ENCODE data around the gene ACSF3.

Gene ACSF3

DNA sequence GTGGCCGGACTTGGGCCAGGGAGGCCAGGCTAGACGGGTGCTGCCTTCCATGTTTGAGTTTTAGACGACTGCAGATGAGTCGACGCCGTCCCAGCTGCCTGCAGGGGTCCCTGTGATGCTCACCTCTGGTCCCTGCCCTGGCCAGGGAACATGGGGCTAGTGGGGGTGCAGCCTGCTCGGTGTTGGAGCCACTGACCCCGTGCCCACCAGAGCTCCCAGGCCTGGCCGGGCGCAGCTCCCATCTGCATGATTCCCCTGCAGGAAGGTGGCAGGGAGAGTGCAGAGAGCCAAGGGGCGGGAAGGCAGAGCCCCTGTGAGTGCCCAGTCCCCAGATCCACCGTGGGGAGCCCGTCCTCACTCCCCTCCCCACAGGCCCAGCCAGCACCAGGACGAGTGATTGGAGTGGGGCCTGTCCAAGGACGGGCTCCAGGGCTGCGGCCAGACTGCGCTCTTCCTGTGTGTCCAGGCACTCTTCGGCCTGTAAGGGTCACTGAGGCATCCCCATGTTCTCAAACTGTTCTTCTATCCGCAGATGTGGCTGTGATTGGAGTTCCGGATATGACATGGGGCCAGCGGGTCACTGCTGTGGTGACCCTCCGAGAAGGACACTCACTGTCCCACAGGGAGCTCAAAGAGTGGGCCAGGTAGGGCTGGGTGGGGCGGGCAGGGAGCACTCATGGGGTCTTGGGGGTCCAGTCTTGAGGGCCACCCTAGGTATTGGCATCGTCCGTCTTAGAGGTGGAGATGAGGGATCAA, 51.9 kb downstream of the ACSF3 start:
- DNase-seq (ENCODE audit: low spot score): no peak

DNA sequence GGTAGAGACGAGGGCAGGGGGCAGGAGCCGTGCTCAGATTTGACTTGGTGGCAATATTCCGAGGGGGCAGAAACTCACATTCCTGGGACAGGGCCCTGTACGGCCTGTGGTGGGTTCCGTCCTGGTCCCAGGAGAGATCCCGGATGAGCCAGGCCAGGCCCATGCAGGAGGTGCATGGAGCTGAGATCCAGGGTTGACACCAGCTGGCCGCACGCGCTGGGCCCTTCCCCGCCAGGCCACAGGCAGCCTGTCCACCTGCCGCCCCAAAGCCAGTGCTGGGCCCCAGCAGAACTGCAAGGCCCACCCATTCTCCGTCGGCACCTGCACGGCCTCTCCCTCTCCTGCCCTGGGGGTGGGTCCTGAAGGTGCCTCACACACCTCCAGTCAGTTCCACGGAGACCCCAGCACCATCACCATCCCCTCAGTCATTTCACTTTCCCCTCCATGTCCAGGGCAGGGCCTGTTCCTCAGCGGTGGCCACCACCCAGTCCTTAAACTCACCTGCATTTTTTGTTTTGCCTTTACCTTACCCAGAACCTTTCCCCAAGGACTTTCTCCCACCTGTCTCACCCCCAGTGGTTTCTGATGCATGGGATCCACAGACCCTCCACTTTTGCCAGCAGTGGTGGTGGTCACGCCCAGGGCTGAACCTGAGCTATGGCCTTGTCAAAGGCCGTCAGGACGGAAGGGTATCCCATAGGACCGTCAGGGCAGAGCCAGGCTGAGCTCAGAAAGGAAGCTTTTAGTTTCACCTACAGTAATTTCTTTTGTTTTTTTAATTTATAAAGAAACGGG, 52.8 kb downstream of the ACSF3 start:
- DNase-seq (ENCODE audit: low spot score): no peak

DNA sequence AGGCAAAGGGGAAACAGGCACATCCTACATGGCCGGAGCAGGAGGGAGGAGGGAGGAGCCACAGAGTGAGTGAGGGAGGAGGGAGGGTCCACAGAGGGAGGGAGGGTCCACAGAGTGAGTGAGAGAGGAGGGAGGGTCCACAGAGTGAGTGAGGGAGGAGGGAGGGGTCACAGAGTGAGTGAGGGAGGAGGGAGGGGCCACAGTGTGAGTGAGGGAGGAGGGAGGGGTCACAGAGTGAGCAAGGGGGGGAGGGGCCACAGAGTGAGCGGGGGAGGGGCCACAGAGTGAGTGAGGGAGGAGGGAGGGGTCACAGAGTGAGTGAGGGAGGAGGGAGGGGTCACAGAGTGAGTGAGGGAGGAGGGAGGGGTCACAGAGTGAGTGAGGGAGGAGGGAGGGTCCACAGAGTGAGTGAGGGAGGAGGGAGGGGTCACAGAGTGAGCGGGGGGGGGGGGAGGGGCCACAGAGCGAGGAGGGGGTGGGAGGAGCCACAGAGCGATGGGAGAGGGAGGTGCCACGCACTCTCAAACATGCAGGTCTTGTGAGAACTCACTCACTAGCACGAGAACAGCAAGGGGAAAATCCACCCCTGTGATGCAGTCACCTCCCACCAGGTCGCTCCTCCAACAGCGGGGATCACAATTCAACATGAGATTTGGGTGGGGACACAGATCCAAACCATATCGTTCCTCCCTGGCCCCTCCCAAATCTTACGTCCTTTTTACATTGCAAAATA, 53.6 kb downstream of the ACSF3 start:
- DNase-seq (ENCODE audit: low spot score): no peak

DNA sequence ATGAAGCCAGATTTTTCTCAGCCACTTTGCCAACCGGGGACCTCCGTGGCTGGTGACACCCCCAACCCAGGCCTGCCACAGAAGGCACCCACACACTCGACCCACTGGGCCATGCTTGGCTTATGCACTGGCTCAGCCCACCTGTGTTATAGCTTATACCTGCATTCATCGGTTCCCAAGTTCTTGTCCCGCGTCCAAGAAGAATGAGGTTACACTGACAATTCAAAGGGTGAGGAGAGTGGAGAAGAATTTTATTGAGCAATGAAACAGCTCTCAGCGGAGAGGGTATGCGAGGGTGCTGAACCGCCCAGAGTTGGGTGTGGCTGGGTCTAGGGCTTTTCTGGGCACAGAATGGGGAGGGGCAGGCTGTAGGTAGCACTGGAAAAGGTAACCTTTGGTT, 55.7 kb downstream of the ACSF3 start:
- no peak for DNase-seq (ENCODE audit: low spot score)

DNA sequence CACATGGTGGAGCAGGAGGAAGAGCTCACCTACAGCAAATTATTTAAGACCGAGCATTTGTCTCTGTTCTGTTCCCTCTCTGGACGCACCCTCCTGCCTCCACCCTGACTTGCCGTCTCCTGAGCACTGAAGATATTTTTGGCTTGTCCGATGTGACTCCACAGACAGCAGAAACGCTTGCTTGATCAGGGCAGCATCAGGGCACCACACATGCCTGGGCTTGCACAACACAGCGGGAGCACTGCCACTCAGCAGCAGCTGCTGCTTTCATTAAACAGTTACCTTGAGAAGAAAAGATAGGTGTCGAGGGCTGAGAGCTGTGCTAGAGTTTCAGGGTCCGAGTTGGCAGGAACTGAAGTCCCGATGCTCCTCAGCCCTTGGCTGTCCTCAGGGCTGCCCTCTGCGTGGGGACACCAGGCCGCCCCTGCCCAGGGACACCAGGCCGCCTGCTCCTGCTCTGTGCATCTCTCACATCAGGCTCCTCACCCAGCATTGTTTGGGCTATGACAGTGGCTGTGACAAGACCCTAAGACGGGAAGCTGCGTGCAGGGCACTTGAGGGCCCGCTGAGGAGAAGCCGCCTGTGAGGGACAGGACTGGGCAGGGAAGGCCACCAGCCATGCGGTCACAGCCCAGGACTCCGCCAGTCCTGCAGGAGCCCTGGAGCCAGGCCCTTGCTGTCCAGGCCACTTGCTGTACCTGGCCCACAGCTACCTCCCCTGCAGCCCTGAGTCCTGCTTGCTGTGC, 56.6 kb downstream of the ACSF3 start:
- DNase-seq (ENCODE audit: low spot score): no peak

DNA sequence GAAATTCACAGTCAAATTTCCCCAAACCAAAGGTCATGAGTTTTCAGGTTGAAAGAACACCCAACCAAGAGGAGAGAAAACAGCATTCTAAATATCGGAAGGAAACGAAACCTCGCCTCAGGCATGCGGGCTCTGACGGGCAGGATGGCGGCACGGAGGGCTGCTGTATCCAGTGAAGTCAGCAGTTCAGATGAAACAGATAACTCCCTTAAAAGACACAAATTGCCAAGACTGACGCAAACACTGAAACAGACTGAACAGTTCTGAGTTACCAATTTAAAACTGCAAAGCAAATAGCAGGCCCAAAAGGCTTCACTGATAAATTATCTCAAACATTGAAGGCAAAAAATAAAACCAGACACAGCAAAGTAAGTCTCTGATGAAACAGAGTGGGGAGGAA, 57.3 kb downstream of the ACSF3 start:
- DNase-seq (ENCODE audit: low spot score): no peak

DNA sequence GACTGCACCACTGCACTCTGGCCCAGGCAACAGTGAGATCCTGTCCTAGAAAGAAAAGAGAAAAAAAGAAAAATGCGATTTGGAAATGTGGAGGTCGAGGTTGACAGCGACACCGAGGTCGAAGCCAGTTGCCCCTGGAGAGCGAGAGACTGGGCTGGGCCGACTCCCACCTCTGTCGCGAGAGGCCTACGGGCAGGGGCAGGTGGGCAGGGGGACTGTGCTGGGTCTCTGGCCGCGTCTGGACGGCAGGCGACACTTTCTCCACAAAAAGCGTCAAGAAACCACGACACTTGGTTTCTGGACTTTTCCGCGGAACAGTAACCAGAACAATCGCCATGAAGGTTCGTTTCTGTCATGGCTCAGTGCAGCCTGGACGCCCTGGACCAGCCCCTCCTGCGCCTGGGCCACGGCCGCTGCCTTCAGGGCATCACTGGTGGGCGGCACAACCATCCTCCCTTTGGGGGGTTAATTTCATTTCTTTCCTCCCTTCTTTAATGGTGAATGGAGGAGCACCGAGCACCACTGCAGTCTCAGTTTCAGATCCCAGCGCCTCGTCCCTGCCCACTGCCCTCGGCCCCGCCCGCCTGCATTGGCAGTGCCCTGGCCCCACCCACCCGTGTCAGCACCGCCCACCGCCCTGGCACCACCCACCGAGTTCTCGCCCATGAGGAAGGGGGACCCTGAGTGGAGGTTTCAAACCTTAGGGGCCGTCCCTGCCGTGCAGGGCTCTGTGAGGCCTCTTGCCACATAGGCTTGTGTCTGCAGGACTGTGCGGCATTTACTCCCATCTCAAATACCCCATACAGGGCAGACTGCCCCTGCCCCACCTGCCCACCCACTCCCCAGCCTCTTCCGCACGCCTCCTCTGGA, 59.4 kb downstream of the ACSF3 start:
- DNase-seq (ENCODE audit: low spot score): no peak

DNA sequence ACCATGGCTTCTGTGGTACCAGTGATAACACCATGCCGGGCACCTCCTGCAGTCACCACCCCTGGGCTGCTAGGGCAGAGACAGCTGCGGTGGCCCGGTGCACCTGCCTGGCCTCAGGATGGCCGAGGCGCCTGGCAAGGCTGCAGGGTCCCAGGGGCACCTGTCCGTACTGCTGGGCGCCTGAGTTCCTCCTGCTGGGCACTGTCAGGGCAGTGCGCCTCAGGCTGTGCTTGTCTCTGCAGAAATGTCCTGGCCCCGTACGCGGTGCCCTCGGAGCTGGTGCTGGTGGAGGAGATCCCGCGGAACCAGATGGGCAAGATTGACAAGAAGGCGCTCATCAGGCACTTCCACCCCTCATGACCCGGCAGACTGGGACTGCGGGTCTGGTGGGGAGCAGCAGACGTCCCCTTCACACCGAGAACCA, 60.2 kb downstream of the ACSF3 start:
- DNase-seq (ENCODE audit: low spot score): no peak

DNA sequence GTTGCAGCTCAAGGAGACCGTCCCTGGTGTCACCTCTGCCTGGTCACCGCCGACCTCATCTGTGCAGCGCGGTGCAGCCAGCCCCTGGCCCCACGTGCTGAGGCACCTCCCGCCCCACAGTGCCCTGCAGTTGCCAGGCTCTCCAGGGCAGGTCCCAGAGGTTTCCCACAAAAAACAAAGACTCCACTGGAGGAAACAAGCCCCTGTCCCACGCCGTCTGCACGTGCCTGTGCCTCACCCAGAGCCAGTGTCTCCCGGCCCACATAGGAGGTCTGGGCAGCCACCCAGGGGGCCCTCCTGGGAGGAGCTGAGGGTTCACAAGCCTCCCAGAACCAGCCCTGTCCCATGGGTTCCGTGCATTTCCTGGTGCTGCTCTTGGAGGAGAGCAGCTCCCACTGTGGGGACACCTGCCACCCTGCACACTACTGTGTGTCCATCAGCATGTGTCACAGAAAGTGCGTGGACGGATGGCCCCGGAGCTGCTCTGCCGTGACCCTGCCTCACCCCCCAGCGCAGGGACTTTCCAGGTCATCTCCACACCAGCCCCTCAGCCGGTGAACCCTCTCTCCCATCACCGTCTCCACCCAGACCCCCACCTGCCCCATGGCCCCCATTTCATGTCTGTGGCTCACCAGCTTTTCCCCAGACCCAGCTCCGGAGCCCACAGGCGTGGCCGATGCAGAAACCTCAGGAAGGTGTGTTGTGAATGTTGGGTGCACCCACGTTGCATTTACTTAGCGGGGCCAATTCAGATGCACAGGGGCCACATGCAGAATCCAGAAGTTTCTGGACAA, 60.9 kb downstream of the ACSF3 start:
- no peak for DNase-seq (ENCODE audit: low spot score)

DNA sequence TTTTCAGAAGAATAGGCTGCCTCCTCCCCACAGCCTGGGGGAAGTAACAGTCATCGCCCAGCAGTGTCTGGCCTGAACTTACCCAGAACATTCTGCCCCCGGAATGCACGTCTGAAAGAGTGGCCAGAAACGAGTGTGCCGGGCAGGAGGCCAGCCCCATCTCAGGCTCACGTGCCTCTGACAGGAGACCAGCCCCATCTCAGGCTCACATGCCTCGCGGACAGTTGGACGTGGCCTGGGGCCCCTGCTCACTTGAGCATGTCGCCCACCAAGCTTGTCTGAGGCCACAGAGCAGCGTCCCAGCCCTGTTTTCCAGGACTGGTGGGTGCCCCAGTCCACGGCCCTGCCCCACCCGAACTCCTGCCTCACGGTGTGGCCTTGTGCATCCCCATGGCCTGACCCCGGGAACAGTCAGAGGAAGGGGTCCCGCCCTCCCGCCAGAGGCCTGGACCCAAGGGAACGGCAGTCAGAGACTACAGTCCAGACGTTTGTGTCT, 61.6 kb downstream of the ACSF3 start:
- DNase-seq (ENCODE audit: low spot score): no peak

DNA sequence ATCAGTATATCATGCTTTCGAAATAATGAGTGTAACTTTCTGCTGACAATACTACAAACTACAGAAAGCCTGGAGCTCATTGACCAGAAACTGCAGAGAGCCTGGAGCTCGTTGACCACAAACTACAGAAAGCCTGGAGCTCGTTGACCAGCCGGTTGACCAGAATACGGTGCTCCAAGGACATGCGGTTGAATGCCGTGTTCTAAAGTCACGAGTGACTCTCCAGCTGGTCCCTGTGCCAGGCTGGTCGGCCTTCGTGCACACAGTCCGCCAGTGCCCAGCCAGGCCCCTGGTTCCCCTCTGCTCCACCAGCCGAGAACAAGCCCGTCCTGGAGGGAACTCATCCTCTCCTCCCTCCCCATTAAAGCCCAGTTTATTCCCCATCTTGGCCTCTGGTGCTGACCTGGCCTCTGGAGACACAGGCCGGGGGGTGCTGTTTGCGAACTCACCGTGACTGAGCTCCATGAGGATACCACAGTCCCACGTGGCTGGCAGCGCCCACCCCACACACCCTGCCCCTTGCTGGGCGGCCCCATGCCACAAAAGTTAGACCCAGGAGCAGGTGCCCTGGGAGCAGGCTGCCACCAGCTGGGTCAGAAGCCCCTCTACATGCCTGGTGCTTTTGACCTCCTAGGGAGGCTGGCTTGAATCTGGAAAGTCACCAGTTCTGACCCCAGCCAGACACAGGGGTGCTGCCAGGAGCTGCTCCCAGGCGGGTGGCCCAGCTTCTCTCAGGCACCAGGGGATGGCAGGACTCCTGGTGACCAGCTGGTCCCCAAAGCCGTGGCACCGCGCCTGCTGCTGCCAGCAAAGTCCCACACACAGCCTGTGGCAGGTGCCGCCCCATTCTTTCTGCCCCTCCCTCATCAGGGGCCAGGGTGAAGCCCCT, 62.4 kb downstream of the ACSF3 start:
- DNase-seq (ENCODE audit: low spot score): no peak

DNA sequence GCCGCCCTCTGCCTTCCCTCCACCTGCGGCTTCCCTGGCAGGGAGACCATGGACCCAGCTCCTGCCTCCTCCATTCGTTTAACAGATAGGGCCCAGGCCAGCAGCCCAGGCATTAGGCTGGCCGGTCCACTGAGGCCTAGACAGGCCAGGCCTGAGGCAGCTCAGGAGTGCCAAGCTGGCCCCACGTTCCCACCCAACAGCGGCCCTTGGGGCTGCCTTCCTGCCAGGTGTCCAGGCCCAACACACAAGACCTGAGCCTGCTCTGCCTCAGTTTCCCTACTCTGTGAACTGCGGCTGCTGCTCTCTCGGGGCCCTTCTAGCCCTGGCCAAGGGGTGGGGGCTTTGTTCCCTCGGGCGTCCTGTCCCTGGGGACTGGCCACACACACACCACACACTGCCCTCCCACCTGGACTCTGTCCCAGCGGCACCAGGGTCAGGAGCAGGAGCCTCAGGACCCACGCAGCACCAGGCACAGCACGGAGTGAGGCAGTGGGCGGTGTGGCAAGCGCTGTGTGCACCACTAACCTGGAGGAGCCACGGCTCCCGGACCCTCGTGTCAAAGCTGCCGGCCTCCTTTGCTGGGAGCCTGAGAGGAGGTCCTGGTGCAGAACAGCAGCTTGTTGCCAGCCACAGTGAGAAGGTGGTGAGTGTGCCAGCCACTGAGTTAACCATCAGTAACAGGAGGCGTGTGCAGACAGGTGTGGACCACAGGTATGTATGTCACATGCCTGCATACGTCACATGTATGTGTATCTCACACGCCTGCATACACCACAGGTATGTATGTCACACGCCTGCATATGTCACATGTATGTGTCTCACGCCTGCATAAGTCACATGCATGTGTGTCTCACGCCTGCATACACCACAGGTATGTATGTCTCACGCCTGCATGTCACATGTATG, 63.3 kb downstream of the ACSF3 start:
- no peak for DNase-seq (ENCODE audit: low spot score)

DNA sequence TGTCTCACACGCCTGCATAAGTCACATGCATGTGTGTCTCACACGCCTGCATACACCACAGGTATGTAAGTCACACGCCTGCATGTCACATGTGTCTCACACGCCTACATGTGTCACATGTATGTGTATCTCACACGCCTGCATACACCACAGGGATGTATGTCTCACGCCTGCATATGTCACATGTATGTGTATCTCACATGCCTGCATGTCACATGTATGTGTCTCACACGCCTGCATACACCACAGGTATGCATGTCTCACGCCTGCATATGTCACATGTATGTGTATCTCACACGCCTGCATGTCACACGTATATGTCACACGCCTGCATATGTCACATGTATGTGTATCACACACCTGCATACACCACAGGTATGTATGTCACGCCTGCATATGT, 64.1 kb downstream of the ACSF3 start:
- no peak for DNase-seq (ENCODE audit: low spot score)

DNA sequence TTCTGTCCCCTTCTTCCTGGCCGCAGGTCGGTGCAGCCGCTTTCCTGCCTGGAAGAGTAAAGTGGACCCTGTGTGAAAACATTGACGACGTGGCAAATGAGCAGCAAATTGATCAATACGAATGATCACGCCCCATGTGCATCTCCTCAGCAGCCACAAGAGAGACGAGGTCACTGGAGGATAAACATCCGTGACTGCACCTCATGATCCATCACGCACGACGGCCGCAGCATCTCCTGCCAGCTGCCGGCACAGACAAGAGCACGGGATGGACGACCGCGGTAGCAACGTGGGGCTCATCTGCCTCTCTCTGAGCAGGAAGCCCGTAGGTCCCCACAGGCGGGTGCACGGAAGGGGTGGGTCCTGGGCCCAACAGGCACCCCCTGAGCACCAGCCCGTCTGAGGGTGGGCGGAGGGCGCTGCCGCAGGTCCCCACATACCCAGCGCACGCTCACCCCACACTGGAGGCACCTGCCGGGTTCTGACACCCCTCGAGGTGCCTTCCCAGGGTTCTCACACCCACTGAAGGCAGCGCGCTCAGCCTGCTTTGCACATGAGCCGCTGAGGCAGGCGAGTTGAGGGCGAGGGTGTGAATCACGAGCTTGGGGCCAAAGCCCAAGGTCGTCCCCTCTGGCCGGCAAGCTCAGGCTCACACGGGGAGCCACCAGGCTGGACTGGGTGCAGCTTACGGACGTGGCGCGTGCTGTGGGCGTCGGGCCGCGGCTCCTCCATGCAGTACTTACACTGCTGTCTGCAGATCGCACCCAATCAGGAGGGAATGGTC, 65.6 kb downstream of the ACSF3 start:
- no peak for DNase-seq (ENCODE audit: low spot score)

DNA sequence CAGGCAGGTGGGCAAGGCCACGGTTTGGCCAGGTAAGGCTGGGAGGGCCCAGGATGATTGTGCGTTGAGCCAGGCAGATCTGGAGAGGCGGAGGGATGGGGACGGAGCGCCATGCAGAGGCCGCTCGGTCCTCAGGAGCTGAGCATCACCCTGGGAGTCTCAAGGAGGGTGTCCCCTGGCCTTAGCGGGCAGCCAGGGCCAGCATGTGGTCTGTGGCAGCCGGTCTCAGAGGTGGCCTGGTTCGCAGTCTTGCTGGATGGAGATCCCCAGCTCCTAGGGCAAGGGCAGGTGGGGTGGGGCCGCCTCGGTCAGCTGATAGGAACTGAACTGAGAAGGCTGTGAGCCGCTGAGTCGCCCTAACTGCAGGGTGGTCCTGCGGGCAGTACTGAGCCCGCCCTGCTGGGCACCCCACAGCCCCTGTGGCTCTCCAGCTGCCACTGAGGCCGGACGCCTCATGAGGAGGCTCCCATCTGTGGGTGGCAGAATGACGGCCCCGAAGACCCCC, 66.2 kb downstream of the ACSF3 start:
- DNase-seq (ENCODE audit: low spot score): no peak

DNA sequence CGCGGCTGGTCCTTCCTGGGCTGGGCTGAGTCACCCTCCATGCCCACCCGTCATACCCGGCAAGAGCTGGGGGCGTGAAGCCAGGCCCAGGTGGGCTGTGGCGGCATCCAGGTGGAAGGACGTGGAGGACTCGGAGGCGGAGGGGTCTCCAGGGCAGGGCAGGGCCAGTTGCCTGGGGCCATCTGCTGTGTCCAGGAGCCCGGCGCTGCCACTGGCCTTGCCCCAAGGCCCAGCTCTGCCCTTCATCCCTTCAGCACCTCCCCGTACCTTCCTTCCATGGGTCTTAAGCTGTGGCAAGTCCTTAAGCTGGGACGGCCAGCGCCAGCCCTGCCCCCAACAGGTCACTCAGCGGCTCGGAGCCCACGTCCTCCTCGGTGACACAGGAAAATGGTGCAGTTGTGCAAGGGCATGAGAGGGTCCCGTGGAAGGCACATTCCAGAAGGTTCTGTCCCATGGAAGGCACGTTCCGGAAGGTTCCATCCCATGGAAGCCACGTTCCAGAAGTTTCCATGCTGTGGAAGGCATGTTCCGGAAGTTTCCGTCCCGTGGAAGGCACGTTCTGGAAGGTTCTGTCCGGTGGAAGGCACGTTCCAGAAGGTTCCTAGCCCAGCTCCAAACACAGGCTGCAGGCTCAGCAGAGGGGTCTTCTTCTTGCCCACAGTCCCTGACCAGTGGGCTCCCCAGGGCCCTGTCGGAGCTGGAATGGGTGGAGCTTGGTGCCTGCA, 67.5 kb downstream of the ACSF3 start:
- no peak for DNase-seq (ENCODE audit: low spot score)

All from left forelimb (tissue), 1 donor.